GM12891 (cell line): ENCODE measurements around the gene ABAT.

ENCODE experiments used
- POLR2A ChIP-seq: IDR thresholded peaks from 2 replicates; pipeline ENCODE4 v1.6.1; 2011; ENCODE audit warnings: low read depth, low read length, control low read depth
- POLR2AphosphoS5 ChIP-seq: IDR thresholded peaks from 2 replicates; pipeline ENCODE4 v1.6.1; 2011; ENCODE audit warnings: low read depth, low read length, control low read depth
- TAF1 ChIP-seq: IDR thresholded peaks from 2 replicates; pipeline ENCODE4 v1.6.1; 2011; ENCODE audit warnings: low read depth, low read length, control low read depth

- no peak for TF ChIP-seq POLR2A
- TF ChIP-seq TAF1, result no peak
- TF ChIP-seq POLR2AphosphoS5, result no peak
Measured at GRCh38 chr16:8628981-8629725, 45.3 kb upstream of the ABAT start.
